Astrocyte (in vitro differentiated cells and primary cell): ENCODE results near the gene MROH8.

ENCODE experiments used
- CTCF ChIP-seq: IDR thresholded peaks from 2 replicates; pipeline ENCODE4 v1.5.1; 2011; ENCODE audit warnings: low read depth, mild to moderate bottlenecking, inconsistent platforms, low read length, moderate library complexity; ENCODE audit not compliant: insufficient read depth
- EZH2 ChIP-seq: IDR thresholded peaks from 2 replicates; pipeline ENCODE4 v1.6.1; 2012; ENCODE audit warnings: mild to moderate bottlenecking, low read length, inconsistent platforms; ENCODE audit not compliant: insufficient read depth

- TF ChIP-seq CTCF (no peak), EZH2 (no peak)
Observed at GRCh38 chr20:37095599-37096414, 83.5 kb downstream of the MROH8 start, which contains the start of gene RBL1.
